Stimulated activated CD4-positive, alpha-beta T cell treated with anti-CD3 and anti-CD28 coated beads, Interleukin-4, amount 100 ng/mL, for 4 hours (primary cell): ENCODE data around the gene RPS19.

Experiments
- DNase-seq, 2 experiments: peaks; one replicate each; pipeline ENCODE4 v3.0.0-alpha.2; 2020

The RPS19 gene

DNA sequence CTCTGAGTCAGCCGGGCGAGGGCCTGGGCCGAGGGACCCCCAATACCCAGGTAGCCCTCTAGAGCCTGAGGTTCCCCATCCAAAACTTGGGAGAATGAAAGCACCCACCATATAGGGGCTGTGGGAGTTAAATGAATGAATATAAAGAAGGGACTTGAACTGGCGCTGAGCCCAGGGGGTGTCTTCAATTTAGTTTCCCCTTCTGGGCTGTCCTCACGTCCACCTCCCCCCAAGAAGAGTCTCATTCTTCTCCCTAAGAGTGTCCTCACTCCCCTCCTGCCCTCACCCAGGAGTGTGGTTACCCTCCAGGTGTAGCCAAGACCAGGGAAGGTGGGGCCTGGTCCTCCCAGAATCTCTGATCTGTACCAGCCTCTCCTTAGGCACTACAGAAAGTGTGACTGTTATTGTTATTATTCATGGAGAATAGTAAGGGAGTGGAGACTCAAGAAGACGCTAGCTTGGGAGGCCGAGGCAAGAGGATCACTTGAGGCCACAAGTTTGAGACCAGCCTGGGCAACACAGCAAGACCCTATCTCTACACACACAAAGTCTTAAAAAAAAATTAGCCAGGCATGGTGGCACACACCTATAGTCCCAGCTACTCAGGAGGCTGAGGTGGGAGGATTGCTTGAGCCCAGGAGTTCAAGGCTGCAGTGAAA lies 19.7 kb downstream of the RPS19 start:
- DNase-seq = no peak

DNA sequence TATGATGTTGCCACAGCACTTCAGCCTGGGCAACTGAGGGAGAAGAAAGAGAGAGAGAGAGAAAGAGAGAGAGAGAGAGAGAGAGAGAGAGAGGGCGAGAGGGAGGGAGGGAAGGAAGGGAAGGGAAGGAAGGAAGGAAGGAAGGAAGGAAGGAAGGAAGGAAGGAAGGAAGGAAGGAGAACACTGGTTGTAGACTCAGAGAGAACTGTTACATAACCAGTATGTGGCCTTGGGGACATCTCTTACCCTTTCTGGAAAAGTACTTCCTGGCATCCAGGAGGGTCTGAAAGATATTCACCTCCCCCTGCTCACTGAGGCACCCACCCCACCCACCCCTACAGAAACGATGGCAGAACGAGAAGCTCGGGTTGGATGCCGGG lies 20.3 kb downstream of the RPS19 start:
- no peak for DNase-seq

DNA sequence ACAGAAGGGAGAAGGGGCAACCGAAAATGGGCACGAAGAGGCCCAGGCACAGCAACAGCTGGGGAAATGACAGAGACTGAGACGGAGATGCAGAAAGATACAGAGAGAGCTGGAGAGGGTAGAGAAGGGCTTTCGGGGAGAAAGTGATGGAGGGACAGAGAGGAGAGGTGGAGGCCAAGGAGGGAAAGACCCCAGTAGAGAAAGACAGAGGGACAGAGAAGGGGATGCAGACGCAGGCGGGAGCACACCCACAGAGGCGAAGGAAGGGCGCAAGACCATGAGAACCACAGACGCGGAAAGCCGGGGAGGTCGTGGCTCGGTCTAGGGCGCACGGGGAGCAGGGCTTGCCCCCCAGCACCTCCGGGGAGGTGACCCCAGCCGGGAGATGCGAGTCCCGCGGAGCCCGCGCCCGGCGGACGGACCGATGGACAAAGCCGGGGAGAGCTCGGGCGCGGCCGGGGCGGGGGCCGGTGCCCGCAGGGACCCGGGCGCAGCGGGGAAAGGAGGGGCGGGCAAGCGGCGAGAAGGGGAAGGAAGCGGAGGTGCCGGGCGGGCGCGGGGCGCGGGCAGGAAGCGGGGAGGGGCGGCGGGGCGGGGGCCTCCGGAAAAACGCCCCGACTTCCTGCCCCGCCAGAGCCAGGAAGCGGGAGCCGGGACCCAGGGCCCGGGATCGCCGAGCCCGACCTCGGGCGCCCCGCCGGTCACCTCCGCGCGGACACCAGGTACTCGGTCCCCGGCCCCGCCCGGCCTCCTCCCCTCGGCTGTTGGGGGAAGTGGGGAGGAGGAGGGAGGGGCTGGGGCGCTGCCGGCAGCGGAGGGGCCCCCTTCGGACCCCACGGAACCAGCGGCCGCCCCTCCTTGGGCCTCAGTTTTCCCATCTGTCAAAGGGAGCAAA lies 22.8 kb downstream of the RPS19 start, which contains the start of gene ARHGEF1:
TSS of gene ARHGEF1 (plus strand) at position 617 of the 895 bp plus-strand sequence. CDS start 4,899 bp downstream, outside the sequence.
- DNase-seq = peak; percentile 48 to 67

DNA sequence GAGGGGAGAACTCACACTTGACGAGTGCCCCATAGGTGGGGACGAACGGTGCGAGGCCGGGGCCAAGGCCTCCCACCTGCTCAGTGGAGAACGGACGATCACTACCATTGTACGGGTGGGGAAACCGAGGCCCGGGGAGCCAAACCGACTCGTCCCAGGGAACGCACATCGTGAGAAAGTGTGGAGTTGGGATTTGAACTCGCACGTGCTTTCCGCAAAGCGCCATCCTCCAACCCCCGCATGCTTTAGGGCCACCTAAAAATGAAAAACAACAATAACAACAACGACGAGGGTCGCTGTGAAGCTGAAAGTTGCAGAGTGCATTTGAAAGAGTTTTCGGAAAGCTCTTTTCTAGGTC lies 23.4 kb downstream of the RPS19 start:
- no peak for DNase-seq

DNA sequence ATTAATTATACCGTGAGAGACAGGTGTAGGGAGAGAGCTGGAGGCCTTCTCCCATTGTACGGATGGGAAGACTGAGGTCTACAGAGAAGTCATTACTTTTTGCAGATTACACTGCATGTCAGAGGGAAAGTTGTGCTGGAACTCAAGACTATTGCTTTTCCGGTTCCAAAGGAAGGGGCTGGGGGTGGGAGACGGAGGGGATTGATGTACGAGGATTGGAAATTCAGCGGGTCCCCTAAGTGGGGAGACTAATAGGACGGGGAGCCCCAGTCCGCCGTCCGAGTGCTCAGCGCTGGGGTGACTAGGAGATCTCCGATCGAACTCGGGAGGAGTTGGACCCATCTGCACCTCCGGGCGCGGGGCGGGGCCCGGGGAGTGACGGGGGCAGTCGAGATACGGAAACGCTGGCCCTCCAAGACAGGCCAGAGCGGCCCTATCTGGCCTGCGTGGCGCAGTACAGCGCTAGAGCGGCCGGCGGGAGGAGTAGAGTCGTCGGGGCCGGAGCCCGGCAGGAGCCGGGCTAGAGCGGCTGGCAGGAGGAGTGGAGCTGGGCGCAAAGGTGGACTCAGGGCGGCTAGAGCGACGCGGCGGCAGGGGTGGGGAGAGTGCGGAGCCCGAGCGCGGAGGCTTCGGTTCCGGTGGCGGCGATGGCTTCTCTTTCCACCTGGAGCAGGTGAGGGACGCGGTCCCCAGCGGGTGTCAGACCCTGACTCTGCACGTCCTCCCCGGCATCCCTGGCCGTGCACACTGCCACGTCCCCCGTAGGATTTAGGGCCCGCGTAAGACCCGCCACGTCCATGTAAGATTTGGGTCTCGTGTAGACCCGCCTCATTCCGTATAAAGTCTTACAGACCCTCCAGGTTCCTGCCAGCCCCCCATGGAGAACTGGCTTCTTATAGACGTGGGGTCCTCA lies 24.0 kb downstream of the RPS19 start:
- peak; percentile 85 to 86 for DNase-seq

DNA sequence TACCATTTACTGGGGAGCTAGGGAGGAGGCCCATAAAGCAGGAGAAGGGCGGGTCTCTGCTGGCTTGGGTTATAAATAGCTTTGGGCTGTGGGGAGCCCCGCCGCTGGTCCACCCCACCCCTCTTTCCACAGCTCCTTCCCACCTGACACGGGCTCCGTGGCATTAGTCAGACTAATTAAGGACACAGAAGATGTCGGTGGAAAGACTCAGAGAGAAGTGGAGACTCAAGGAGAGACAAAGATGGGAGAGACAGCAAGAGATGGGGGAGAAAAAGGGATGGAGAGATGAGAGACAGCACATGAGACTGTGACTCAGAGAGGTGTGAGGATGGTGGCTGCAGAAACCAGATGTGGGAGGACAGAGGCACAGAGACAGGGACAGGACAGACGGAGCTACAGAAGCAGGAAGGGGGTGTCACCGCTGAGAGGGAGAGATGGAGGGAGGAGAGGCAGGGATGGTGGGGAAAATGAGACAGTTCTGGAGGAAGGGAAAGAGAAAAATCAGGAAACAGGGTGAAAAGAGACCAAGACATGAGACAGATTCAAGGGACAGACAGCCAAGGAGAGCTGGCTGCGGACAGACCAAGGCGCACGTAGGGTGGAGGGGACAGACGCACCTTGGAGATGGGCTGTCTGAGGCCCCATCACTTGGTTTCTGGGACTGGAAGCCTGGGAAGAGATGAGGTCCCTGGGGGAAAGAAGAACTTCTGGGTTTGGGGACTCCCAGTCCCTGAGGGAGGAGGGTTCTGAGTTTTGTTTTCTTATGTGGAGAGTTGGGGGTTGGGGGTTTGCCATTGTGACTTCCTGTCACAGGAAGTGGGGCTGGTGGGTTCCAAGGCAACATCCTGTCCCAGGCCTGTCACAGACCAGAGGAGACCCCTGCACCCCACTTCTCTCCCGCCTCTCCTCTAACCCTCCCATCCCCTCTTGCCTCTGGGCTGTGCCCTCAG lies 27.0 kb downstream of the RPS19 start:
- peak; percentile 40 to 61 for DNase-seq

DNA sequence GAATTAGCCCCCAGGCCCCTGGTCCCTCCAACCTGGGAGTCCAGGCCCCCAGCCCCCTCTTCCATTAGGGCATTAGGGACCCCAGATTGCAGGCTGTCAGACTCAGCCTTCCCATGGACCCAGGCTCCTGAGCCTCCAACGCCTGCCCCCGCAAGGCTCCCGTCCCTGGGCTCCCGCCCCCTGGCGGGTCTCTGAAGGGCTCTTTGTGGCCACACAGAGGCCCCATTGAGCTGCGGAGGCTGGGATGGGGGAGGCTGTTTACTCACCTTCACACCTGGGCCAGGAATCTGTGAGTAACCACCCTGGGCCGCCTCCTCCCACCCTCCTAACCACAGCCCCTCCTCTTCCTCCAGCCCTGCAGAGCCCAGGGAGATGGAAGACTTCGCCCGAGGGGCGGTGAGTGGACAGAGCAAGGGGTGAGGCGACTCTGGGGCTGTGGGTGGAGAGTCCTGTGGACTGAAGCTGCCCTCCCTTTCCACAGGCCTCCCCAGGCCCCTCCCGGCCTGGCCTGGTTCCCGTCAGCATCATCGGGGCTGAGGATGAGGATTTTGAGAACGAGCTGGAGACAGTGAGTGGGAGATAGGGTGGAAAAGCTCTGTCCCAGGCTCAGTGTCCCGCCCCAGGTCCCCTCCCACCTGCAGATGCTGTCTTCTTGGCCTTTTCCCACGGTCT lies 27.8 kb downstream of the RPS19 start:
- peak; percentile 78 to 91 for DNase-seq

DNA sequence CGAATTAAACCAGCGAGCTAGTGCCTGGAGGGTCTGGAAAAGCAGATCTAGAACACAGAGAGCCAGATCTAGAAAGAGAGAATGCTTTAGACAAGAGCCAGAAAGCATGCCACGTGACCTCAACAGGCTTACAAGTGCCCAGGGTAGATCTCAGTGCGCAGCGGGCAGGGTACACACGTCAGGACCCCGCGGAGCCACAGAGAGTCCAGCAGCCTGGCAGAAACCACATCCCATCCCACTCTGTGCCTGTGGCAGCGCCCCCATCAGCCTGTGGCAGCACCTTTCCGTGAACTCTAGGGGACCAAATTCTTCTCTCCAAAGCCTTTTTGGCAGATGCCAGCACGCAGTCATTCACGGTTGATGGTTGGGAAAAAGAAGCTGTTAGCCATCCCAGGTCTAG lies 28.9 kb downstream of the RPS19 start:
- DNase-seq = no peak

DNA sequence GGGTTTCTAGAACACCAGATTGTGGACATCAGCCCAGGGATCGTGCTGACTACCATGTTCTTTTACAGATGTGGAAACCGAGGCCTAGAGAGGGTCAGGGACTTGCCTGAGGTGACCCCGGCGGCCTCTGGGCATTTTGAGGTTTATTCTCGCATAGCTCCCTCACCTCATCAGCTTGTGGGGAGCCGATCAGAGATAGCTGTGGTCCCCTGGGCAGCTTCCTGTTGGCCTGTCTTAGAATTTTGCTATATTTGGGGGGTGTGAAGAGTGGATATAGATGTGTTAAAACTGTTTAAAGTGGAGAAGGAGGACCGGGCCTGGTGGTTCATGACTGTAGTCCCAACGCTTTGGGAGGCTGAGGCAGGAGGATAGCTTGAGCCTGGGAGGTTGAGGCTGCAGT lies 29.8 kb downstream of the RPS19 start:
- no peak for DNase-seq

DNA sequence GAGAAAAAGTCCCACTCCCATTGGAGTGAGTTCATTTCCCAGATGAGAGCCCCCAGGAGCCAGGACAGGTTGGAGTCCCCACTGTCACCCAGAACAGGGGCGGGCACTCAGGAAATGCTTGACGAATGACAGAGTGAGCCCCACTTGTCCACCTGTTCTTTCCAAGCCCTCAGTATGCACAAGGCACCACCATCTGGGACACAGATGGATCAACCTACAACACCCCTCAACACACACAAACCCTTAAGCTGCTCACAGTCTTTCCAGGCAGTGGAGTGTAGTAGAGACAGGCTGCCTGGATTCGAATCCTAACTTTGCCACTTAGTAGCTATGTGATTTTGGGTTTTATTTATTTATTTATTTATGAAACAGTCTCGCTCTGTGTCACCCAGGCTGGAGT lies 30.9 kb downstream of the RPS19 start:
- DNase-seq = no peak

DNA sequence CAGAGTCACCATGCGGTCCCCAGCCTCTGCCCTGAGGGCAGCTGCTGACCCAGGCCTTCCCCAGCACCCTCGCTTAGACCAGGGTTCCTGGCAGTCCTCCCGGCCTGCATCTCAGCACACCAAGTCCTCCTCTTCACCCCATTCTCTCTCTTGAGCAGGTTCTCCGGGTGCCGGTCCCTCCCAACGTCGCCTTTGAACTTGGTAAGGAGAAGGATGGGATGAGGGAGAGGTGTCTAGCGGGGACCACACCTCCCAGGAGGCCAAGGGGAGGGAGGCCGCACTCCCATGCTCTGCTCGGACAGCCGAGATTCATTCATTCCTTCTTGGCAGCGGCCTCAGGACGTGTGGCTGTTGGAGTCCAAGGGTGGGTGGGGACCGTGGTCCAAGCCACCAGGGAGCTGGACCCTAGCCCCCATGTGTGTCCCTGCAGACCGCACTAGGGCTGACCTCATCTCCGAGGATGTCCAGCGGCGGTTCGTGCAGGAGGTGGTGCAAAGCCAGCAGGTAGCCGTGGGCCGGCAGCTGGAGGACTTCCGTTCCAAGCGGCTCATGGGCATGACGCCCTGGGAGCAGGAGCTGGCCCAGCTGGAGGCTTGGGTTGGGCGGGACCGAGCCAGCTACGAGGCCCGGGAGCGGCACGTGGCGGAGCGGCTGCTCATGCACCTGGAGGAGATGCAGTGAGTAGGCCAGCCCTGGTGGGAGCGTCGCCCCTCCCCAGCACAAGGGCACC lies 32.3 kb downstream of the RPS19 start:
- no peak for DNase-seq

DNA sequence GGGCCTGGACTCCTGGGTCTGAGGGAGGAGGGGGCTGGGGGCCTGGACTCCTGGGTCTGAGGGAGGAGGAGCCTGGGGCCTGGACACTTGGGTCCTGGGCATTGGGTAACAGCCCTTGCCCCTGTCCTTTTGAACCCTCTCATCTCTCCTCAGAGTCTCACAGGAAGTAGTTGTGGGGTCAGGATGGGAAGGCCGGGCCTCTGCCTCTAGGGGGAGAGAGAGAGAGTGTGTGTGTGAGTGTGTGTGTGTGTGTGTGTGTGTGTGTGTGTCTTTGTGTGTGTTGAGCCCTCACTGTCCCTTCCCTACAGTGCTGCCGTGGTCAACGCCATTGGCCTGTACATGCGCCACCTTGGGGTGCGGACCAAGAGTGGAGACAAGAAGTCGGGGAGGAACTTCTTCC lies 33.8 kb downstream of the RPS19 start:
- no peak for DNase-seq

DNA sequence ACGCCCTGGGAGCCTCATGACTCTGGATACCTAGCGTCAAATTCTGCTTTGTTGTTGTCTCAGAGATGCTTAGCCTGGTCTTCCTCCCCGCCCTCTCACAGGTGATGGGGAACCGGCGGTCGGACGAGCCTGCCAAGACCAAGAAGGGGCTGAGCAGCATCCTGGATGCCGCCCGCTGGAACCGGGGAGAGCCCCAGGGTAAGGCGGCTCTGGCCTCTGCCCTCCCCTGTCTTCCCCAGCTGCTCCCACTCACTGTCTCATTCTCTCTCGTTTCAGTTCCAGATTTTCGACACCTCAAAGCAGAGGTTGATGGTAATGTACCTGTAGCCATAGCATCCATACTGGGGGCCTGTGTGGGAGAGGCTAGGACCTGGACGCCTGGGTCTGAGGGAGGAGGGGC lies 34.3 kb downstream of the RPS19 start:
- DNase-seq = no peak

DNA sequence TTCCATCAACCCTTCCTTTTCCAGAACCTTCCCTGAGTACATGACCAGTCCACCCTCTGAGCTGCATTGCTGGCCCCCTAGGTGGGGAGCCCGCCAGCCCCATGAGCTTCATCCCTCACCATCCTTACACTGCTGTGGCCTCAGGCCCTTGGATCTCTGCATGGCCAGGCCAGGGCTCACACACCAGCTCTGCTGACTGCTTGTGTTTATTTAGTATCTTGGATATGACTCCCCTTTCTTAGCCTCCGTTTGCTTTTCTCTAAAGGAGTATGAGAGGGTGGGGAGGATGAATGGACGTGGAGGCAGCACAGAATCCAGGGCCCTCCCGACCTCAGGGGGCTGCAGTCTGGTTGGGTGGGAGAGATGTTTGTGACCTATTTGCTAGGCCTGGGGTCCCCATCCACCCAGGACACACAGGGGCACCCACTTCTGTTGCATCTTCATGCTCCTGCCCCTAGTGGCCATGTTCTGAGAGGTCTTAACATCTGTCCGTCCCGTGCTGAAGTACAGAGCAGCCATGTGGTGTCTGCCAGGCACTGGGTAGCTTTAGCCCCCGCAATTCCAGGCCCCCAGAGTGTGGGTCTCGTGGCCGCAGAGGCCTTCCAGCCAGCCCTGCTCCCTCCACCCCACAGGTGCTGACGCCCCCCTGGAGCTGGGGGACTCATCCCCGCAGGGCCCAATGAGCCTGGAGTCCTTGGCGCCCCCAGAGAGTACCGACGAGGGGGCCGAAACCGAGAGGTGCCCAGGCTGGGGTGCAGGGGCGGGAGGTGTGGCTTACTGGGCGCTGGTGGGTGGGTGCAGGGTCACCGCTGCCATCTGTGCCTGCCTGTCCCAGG lies 35.9 kb downstream of the RPS19 start:
- DNase-seq = no peak

DNA sequence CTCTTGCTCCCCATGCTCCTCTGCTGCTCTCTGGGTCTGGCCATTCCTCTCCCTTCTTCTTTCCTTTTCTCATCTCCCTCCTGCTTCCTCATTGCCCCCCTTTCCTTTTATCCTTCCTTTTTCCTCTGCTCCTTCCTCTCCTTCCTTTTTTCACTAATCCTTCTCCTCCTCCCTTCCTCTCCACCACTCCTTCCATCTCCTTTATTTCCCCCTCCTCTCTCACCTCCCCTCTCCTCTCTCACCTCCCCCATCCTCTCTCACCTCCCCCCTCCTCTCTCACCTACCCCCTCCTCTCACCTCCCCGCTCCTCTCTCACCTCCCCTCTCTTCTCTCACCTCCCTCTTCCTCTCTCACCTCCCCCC lies 36.5 kb downstream of the RPS19 start:
- no peak for DNase-seq

DNA sequence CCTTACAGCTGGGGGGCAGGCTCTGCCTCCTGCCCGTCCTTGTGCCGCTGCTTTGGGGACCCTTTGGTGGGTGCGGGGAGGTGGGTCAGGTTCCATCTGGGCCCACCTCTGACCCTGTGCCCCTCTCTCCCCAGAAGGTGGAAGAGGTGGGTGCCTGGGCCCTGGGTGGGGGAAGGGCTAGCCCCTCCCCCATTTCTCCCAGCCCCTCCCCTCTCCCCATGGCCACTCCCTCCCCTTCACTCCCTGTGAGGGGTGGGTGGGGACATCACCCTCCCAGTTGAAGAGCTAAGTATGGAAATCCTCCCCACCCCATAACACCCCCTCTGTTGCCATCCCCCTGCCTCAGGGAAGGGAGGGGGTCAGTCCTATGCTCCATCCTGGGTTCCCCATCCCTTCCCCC lies 37.1 kb downstream of the RPS19 start:
- DNase-seq = no peak

DNA sequence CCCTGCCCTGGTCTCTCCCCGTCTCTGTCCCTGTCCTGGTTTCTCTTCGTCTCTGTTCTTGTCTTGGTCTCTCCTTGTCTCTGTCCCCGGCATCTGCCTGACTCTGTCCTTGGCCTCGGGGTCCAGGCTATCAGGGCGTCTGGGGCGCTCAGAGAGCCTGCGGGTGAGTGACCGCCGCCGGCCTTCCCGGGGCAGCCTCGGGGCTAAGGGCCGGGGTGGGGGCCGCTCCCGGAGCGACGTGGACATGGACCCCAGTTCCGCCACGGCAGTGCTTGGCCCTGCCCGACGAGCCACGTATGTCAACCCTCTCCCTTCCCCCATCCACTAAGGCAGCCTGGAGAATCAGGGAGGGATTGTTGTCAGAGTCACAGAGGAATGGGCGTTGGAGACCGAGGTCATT lies 37.8 kb downstream of the RPS19 start:
- no peak for DNase-seq

DNA sequence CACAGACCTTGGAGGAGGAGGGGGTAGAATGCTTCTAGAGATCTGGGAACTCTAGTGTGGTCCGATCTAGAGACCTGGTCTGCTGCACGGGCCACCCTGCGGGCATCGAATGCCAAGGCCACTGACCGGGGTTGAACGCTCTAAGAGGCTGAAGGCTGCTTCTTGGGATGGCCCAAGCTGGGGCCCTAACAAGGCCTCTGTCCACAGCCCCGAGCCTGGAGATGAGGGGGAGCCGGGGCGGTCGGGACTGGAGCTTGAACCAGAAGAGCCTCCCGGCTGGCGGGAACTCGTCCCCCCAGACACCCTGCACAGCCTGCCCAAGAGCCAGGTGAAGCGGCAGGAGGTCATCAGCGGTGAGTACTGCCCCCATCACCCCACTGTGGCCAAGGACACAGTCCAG lies 38.2 kb downstream of the RPS19 start:
- DNase-seq = no peak

DNA sequence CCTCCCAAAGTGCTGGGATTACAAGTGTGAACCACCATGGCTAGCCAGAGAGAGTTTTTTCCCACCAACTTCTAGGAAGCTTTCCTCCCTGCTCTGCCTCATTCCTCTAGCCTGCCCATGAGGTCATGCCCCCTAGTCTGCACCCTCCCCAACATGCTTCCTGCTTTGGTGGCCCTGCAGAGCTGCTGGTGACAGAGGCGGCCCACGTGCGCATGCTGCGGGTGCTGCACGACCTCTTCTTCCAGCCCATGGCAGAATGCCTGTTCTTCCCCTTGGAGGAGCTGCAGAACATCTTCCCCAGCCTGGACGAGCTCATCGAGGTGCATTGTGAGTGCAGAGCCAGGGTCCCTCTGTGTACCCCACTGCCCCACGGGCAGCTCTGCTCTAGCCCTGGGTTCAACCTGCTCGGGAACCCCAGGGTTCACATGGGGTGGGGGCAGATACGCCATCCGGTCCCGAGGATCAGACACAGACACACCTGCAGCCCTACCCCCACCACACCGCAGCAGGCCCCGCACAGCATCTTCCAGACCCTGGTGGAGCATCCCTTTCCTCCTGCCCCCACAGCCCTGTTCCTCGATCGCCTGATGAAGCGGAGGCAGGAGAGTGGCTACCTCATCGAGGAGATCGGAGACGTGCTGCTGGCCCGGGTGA lies 41.8 kb downstream of the RPS19 start:
- no peak for DNase-seq
